HepG2 (cell line): ENCODE measurements around the gene TUBA4B. TPM values are rescaled to one million over a fixed set of nuclear protein-coding genes. Genes with fewer than 3 reads are reported as not detected.

Experiments
- BATF2 ChIP-seq: sonication (generic); formaldehyde crosslinking; IDR thresholded peaks from 2 replicates; pipeline ENCODE4 v1.8.0; 2022; ENCODE audit warnings: mild to moderate bottlenecking, missing genetic modification reagents, moderate library complexity
- CBX5 ChIP-seq: sonication (generic); formaldehyde crosslinking; IDR thresholded peaks from 2 replicates; pipeline ENCODE4 v1.4.0; 2020; ENCODE audit warnings: missing genetic modification reagents, borderline replicate concordance
- ETV6 ChIP-seq: sonication (generic); formaldehyde crosslinking; conservative IDR thresholded peaks from 2 replicates; pipeline ENCODE4 v1.4.0; 2020; ENCODE audit warnings: missing genetic modification reagents
- FOSL2 ChIP-seq: sonication (generic); formaldehyde crosslinking; IDR thresholded peaks from 2 replicates; pipeline ENCODE4 v1.4.0; 2020; ENCODE audit warnings: missing genetic modification reagents
- ISL2 ChIP-seq: sonication (generic); formaldehyde crosslinking; IDR thresholded peaks from 2 replicates; pipeline ENCODE4 v1.5.0; 2020; ENCODE audit warnings: missing genetic modification reagents
- MAF1 ChIP-seq: sonication (generic); formaldehyde crosslinking; IDR thresholded peaks from 2 replicates; pipeline ENCODE4 v1.5.0; 2020; ENCODE audit warnings: missing genetic modification reagents, borderline replicate concordance
- NFYB ChIP-seq: sonication (generic); formaldehyde crosslinking; IDR thresholded peaks from 2 replicates; pipeline ENCODE4 v1.4.0; 2020; ENCODE audit warnings: missing genetic modification reagents
- RBFOX2 ChIP-seq: fragments of 200-400 bp; formaldehyde crosslinking; IDR thresholded peaks from 2 replicates; pipeline ENCODE4 v1.6.1; 2017; ENCODE audit warnings: low read depth, mild to moderate bottlenecking, low read length
- SMAD1 ChIP-seq: sonication (generic); formaldehyde crosslinking; IDR thresholded peaks from 2 replicates; pipeline ENCODE4 v1.4.0; 2020; ENCODE audit warnings: missing genetic modification reagents, low read depth, mild to moderate bottlenecking, borderline replicate concordance
- SP4 ChIP-seq: sonication (generic); formaldehyde crosslinking; IDR thresholded peaks from 2 replicates; pipeline ENCODE4 v1.8.1; 2023; ENCODE audit warnings: mild to moderate bottlenecking, missing genetic modification reagents
- TBL1XR1 ChIP-seq: fragments of 150-350 bp; IDR thresholded peaks from 2 replicates; pipeline ENCODE4 v1.6.1; 2014; ENCODE audit warnings: borderline replicate concordance, low read length; ENCODE audit not compliant: partially characterized antibody
- TBX3 ChIP-seq: fragments of 450-650 bp; IDR thresholded peaks from 2 replicates; pipeline ENCODE4 v1.6.1; 2017; ENCODE audit warnings: antibody characterized with exemption, mild to moderate bottlenecking, inconsistent platforms, borderline replicate concordance
- TEAD3 ChIP-seq: optimal IDR thresholded peaks from 2 replicates; pipeline ENCODE3; 2016; ENCODE audit warnings: borderline replicate concordance
- TFDP2 ChIP-seq: sonication (generic); formaldehyde crosslinking; IDR thresholded peaks from 2 replicates; pipeline ENCODE4 v1.4.0; 2020; ENCODE audit warnings: missing genetic modification reagents
- U2AF1 ChIP-seq: fragments of 200-400 bp; formaldehyde crosslinking; optimal IDR thresholded peaks from 2 replicates; pipeline ENCODE3; 2017; ENCODE audit warnings: mild to moderate bottlenecking, low read depth, low read length
- YEATS2 ChIP-seq: sonication (generic); formaldehyde crosslinking; IDR thresholded peaks from 2 replicates; pipeline ENCODE4 v1.4.0; 2020; ENCODE audit warnings: missing genetic modification reagents, borderline replicate concordance
- ZBTB8A ChIP-seq: sonication (generic); formaldehyde crosslinking; IDR thresholded peaks from 2 replicates; pipeline ENCODE4 v1.4.0; 2020; ENCODE audit warnings: mild to moderate bottlenecking, low read depth, missing genetic modification reagents, borderline replicate concordance
- ZFP36 ChIP-seq: fragments of 150-350 bp; IDR thresholded peaks from 2 replicates; pipeline ENCODE4 v1.6.1; 2018; ENCODE audit warnings: borderline replicate concordance, low read length, low read depth; ENCODE audit not compliant: partially characterized antibody
- ZNF253 ChIP-seq: sonication (generic); formaldehyde crosslinking; IDR thresholded peaks from 2 replicates; pipeline ENCODE4 v1.8.0; 2022; ENCODE audit warnings: mild to moderate bottlenecking, missing genetic modification reagents, borderline replicate concordance
- ZNF605 ChIP-seq: sonication (generic); formaldehyde crosslinking; IDR thresholded peaks from 2 replicates; pipeline ENCODE4 v1.8.0; 2022; ENCODE audit warnings: mild to moderate bottlenecking, missing genetic modification reagents
- ZNF670 ChIP-seq: sonication (generic); formaldehyde crosslinking; IDR thresholded peaks from 2 replicates; pipeline ENCODE4 v1.8.0; 2022; ENCODE audit warnings: mild to moderate bottlenecking, missing genetic modification reagents, borderline replicate concordance
- ZNF672 ChIP-seq: sonication (generic); formaldehyde crosslinking; IDR thresholded peaks from 2 replicates; pipeline ENCODE4 v1.8.1; 2022; ENCODE audit warnings: missing genetic modification reagents
- ZNF720 ChIP-seq: sonication (generic); formaldehyde crosslinking; IDR thresholded peaks from 2 replicates; pipeline ENCODE4 v1.4.0; 2020; ENCODE audit warnings: missing genetic modification reagents
- ZNF761 ChIP-seq: sonication (generic); formaldehyde crosslinking; conservative IDR thresholded peaks from 2 replicates; pipeline ENCODE4 v1.4.0; 2020; ENCODE audit warnings: mild to moderate bottlenecking, missing genetic modification reagents
- polyA plus RNA-seq, 8 experiments: library from polyadenylated mRNA; depleted of rRNA in 3 of 8; stranded (reverse) in 7 of 8; unstranded in 1 of 8; fragments of >200 nt; fragmentation: Illumina TruSeq in 4 of 8; extraction: Trizol in 4 of 8; gene quantifications; 2 replicates each; pipeline versions ENCODE4 v1.2.1 to v1.2.3, GENCODE V29; 2011 to 2016; ENCODE audit warnings: low read depth in 4 of 8, missing spikeins in 1 of 8, mixed read lengths in 1 of 8; ENCODE audit not compliant: insufficient read depth in 1 of 8
- total RNA-seq, 5 experiments: library from RNA; depleted of rRNA; stranded (reverse); fragments of >200 nt; fragmentation: Illumina TruSeq; extraction: Trizol; gene quantifications; 2 replicates each; pipeline ENCODE4 v1.2.3, GENCODE V29; 2016; ENCODE audit warnings: low read depth in 1 of 5
- TF ChIP-seq, protein P1 (sequence below): sonication (generic); formaldehyde crosslinking; IDR thresholded peaks from 2 replicates; pipeline ENCODE4 v1.5.0; 2020; ENCODE audit warnings: mild to moderate bottlenecking, missing genetic modification reagents
- TF ChIP-seq, protein P2 (sequence below): IDR thresholded peaks from 2 replicates; pipeline ENCODE4 v1.6.1; 2016; ENCODE audit warnings: missing genetic modification reagents, missing compliant biosample characterization

Gene TUBA4B
- total and polyA plus RNA-seq, 2 of the 13 experiments (the other 11 are each of a cell fraction or from before 2014, with no cell fraction given), result 0.18 to 0.22 TPM

GRCh38 chr2:219279151-219279915 lies 26.3 kb downstream of the TUBA4B start, which contains the start of gene DNAJB2 (continued):
- TF ChIP-seq ZNF670, result no peak
- TF ChIP-seq TBX3, result no peak
- TF ChIP-seq MAF1 (CRISPR knock-in tag), result peak; percentile 58; the same call in 1 of the 2 replicates
- TF ChIP-seq ZNF253 (CRISPR knock-in tag), result peak; percentile 72; the same call in 1 of the 2 replicates
- no peak for TF ChIP-seq ZBTB8A (CRISPR knock-in tag)
- TF ChIP-seq TBL1XR1, result peak; percentile 31
- TF ChIP-seq SMAD1, result no peak
- TF ChIP-seq ISL2 (CRISPR knock-in tag), result peak; percentile 77; the same call in 1 of the 2 replicates
- TF ChIP-seq FOSL2 (CRISPR knock-in tag), result peak; percentile 70; the same call in 1 of the 2 replicates
- peak; percentile 91 for TF ChIP-seq RBFOX2
- no peak for TF ChIP-seq ZNF720 (CRISPR knock-in tag)
- no peak for TF ChIP-seq ZNF761 (CRISPR knock-in tag)
- TF ChIP-seq, protein P1, sequence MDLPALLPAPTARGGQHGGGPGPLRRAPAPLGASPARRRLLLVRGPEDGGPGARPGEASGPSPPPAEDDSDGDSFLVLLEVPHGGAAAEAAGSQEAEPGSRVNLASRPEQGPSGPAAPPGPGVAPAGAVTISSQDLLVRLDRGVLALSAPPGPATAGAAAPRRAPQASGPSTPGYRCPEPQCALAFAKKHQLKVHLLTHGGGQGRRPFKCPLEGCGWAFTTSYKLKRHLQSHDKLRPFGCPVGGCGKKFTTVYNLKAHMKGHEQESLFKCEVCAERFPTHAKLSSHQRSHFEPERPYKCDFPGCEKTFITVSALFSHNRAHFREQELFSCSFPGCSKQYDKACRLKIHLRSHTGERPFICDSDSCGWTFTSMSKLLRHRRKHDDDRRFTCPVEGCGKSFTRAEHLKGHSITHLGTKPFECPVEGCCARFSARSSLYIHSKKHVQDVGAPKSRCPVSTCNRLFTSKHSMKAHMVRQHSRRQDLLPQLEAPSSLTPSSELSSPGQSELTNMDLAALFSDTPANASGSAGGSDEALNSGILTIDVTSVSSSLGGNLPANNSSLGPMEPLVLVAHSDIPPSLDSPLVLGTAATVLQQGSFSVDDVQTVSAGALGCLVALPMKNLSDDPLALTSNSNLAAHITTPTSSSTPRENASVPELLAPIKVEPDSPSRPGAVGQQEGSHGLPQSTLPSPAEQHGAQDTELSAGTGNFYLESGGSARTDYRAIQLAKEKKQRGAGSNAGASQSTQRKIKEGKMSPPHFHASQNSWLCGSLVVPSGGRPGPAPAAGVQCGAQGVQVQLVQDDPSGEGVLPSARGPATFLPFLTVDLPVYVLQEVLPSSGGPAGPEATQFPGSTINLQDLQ (CRISPR knock-in tag), result peak; percentile 89
- no peak for TF ChIP-seq ZNF672 (CRISPR knock-in tag)
- TF ChIP-seq U2AF1, result no peak
- peak; percentile 31; the same call in 1 of the 2 replicates for TF ChIP-seq NFYB (CRISPR knock-in tag)
- peak; percentile 68 for TF ChIP-seq TEAD3
- TF ChIP-seq, protein P2, sequence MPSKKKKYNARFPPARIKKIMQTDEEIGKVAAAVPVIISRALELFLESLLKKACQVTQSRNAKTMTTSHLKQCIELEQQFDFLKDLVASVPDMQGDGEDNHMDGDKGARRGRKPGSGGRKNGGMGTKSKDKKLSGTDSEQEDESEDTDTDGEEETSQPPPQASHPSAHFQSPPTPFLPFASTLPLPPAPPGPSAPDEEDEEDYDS, result peak; percentile 79
- TF ChIP-seq SP4 (CRISPR knock-in tag), result peak; percentile 92
- no peak for TF ChIP-seq ZFP36
- no peak; the same call in 1 of the 2 replicates for TF ChIP-seq ETV6 (CRISPR knock-in tag)
- peak; percentile 47; the same call in 1 of the 2 replicates for TF ChIP-seq CBX5 (CRISPR knock-in tag)
- TF ChIP-seq ZNF605, result no peak; the same call in 1 of the 2 replicates
- peak; percentile 78 for TF ChIP-seq TFDP2 (CRISPR knock-in tag)
- peak; percentile 82; the same call in 1 of the 2 replicates for TF ChIP-seq YEATS2 (CRISPR knock-in tag)
- no peak for TF ChIP-seq BATF2 (CRISPR knock-in tag)
